Stomach (tissue), 4 donors: Measurements from ENCODE around the gene CTNND2.

Experiments
- CTCF ChIP-seq, 7 experiments: fragments of 450-650 bp in 4 of 7; fragments of 200-600 bp in 3 of 7; sonication (generic) in 3 of 7; IDR thresholded peaks; one replicate each; pipeline ENCODE4 v1.5.1; 2016 to 2019; ENCODE audit warnings: antibody characterized with exemption in 7 of 7, control low read depth in 2 of 7, mild to moderate bottlenecking in 1 of 7
- POLR2A ChIP-seq, 4 donors: fragments of 450-650 bp; IDR thresholded peaks; one replicate each; pipeline ENCODE4 v1.6.1; 2016; ENCODE audit warnings: antibody characterized with exemption in 4 of 4, control low read depth in 2 of 4, mild to moderate bottlenecking in 1 of 4, moderate library complexity in 1 of 4
- POLR2AphosphoS5 ChIP-seq, 3 donors: sonication (generic); formaldehyde crosslinking; IDR thresholded peaks; one replicate each; pipeline ENCODE4 v1.6.1; 2016; ENCODE audit warnings: antibody characterized with exemption in 3 of 3

- no peak for TF ChIP-seq POLR2AphosphoS5 (IDR thresholded peaks at IDR 0.05)
- TF ChIP-seq CTCF (IDR thresholded peaks at IDR 0.05), result no peak
- TF ChIP-seq POLR2A (IDR thresholded peaks at IDR 0.05), result no peak
These were observed 747.1 kb downstream of the CTNND2 start for GRCh38 chr5:11157132-11157531.
